Measurements from ENCODE around the gene NAV2.

GRCh38 chr11:19869466-19869865, 156.8 kb downstream of the NAV2 start:
- TF ChIP-seq CTCF (conservative IDR thresholded peaks at IDR 0.05 in 1 of 2, IDR thresholded peaks at IDR 0.05 in 1 of 2; ENCODE audit: low read depth in 1 of 2, low read length in 2 of 2) = no peak
- no peak for TF ChIP-seq EZH2 (IDR thresholded peaks at IDR 0.05; ENCODE audit: low read length, missing control alignments)
